Kidney epithelial cell (primary cell): ENCODE data around the gene MEIKIN. TPM values are rescaled to one million over a fixed set of nuclear protein-coding genes. Genes with fewer than 3 reads are reported as not detected.
A peak's percentile ranks its signal among the peaks of the same experiment; 100 is the strongest.

ENCODE experiments used
- DNase-seq: peaks from one replicate; pipeline ENCODE4 v3.0.0-alpha.2; 2010; ENCODE audit warnings: low read depth
- H3K27me3 ChIP-seq: 2 replicates; pipeline ENCODE4 v1.6.0; 2011; ENCODE audit warnings: low read length; ENCODE audit not compliant: control insufficient read depth, insufficient read depth
- H3K36me3 ChIP-seq: 2 replicates; pipeline ENCODE4 v1.5.1; 2011; ENCODE audit warnings: low read length; ENCODE audit not compliant: control insufficient read depth, insufficient read depth
- H3K4me3 ChIP-seq: 2 replicates; pipeline ENCODE4 v1.5.1; 2011; ENCODE audit warnings: low read depth, mild to moderate bottlenecking, control low read depth, low read length
- CTCF ChIP-seq: IDR thresholded peaks from 2 replicates; pipeline ENCODE4 v1.5.1; 2011; ENCODE audit warnings: mild to moderate bottlenecking, moderate library complexity, low read length, control low read depth, inconsistent platforms; ENCODE audit not compliant: insufficient read depth, poor library complexity, severe bottlenecking
- total RNA-seq: library from RNA; depleted of rRNA; stranded (reverse); fragments of >200 nt; gene quantifications from 2 replicates; pipeline ENCODE4 v1.2.3, GENCODE V29; 2015

The MEIKIN gene
- total RNA-seq, 1 donor from 2014 or later = not detected

- no peak for TF ChIP-seq CTCF
- DNase-seq = no peak
- no peaks in the 10 kb centered on the region for H3K36me3 ChIP-seq
- H3K27me3 ChIP-seq = no peaks in the 10 kb centered on the region
- no peak overlapping the region for H3K4me3 ChIP-seq
These were observed 120.8 kb downstream of the MEIKIN start for GRCh38 chr5:131824631-131825030.

GRCh38 chr5:131821221-131821620 is 124.2 kb downstream of the MEIKIN start:
- no peak for DNase-seq
- no peaks in the 10 kb centered on the region for H3K27me3 ChIP-seq

GRCh38 chr5:131818001-131818724 is 127.3 kb downstream of the MEIKIN start:
- no peak for TF ChIP-seq CTCF
- Histone ChIP-seq H3K36me3 (no peaks in the 10 kb centered on the region), H3K4me3 (no peak overlapping the region), H3K27me3 (no peaks in the 10 kb centered on the region)
- no peak for DNase-seq

More at GRCh38 chr5:131821221-131821620, 124.2 kb downstream of the MEIKIN start:
- TF ChIP-seq CTCF = no peak
- no peak overlapping the region for H3K4me3 ChIP-seq
- no peaks in the 10 kb centered on the region for H3K36me3 ChIP-seq

GRCh38 chr5:131814990-131815389 is 130.5 kb downstream of the MEIKIN start:
- Histone ChIP-seq H3K4me3 (no peak overlapping the region), H3K27me3 (no peaks in the 10 kb centered on the region), H3K36me3 (no peaks in the 10 kb centered on the region)
- TF ChIP-seq CTCF = no peak
- DNase-seq = peak; percentile 75

- no peak overlapping the region for H3K4me3 ChIP-seq
- TF ChIP-seq CTCF = no peak
- DNase-seq = no peak
- no peaks in the 10 kb centered on the region for H3K27me3 ChIP-seq
- H3K36me3 ChIP-seq = no peaks in the 10 kb centered on the region
These were observed 132.9 kb downstream of the MEIKIN start for GRCh38 chr5:131812371-131813160.
